NCI-H1436 (cell line): ENCODE results near the gene NPBWR2.

ENCODE experiments used
- DNase-seq: peaks from one replicate; lab custom pipeline; 2025; lab: John Stamatoyannopoulos, UW

The NPBWR2 gene, protein sequence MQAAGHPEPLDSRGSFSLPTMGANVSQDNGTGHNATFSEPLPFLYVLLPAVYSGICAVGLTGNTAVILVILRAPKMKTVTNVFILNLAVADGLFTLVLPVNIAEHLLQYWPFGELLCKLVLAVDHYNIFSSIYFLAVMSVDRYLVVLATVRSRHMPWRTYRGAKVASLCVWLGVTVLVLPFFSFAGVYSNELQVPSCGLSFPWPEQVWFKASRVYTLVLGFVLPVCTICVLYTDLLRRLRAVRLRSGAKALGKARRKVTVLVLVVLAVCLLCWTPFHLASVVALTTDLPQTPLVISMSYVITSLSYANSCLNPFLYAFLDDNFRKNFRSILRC

DNA sequence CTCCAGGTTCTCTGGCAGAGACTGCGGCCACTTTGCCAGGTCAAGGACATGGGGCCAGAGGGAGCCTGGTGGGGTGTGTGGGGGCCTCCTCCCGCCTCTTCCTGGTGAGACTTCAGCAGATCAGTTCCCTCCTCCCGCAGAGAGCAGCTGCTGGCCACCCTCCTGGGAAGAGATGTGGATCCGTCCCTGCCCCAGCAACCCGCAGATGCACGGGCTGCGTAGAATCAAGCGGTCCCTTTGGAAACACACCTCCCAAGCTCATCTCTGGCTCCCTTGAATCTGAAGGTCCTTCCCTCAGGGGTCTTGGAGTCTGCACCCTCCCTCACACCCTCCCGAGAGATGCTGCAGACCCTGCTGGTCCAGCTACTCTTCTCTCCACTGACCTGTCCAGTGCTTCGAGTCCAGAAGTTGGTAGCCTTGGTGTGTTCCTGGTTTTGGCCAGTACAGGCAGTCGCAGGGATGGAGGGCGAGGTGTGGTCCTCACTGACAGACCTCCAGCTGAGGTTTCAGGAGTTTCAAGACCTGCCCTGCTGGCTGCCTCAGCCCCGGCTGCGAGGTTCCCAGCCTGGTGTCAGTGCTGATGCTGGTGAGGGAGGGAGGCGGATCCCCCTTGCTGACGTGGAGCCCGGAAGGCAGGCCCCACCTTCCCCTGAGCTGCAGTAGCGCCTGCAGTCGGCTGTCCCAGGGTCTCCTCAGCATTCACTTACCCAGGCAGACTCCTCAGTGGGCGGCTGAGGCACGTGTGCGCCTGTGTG is at the start of gene NPBWR2:
Gene NPBWR2 (minus strand): TSS at position 585 of the 755 bp plus-strand sequence. CDS start 734 bp downstream, outside the sequence.
- DNase-seq, result no peak

DNA sequence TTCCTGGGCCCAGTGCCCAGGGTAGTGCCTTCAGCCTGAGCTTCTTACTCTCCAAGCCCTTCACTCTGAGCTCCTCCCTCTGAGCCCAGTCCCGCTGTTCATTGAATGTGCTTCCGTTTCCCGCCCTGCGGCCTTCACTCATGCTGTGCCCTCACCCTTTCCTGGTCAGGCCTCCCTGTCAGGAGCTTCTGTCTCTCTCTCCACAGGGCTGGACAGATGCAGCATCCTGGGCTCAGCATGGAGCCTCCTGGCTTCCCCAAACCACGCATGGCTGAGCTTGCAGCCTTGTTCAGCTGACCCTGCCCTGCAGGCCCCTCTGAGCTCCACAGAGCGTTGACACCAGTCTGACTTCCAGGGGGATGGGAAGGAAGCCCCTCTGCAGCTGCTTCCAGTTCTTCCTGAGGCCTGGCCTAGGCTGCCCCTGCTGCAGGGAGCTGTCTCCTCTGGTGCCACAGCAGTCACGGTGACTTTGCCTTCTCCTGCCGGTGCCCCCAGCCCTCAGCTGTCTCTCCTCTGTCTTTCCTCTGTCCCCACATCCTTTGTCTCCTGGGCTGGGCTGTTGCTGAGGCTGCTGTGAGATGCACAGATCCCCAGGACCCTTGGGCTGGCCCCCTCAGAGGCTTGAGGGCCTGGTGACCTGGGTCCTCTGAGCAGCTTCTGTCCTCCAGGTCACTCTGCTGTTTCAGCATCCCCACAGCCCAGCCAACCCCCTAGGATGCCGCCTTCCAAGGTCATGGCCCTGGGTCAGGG is 48.9 kb upstream of the NPBWR2 start:
- no peak for DNase-seq

- DNase-seq, result no peak
Measured at GRCh38 chr20:64155258-64156135, 48.1 kb upstream of the NPBWR2 start.

DNA sequence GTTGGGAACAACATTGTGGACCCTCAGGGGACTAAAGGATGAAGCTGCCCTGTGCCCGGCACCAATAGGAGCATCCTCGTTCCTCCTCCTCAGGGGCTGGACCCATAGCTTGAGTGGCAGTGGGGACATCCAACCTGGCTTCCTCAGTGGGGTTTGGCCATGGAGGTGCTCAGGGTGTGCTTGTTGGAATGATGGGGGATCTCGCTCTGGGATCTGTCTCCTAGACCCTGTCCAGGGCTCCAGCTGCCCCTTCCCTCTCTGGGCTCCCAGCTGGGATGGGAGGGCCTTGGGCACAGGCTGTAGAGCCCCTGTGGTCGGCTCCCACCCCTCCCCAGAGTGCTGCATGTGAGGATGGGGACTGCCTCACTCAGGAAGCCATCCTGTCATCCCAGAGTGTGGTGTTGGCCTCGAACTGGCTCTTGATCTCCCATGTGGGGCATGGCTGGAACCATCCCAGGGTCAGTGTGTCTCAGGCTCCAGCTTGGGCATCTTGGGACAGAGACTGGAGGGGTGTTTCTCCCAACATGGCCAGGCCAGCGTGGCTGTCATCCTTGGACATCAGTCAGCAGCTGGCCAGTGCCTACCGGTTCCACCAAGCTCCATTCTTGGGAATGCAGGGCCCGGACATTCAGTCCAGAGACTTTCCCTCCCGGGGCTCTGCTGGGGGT is 47.4 kb upstream of the NPBWR2 start:
- no peak for DNase-seq

DNA sequence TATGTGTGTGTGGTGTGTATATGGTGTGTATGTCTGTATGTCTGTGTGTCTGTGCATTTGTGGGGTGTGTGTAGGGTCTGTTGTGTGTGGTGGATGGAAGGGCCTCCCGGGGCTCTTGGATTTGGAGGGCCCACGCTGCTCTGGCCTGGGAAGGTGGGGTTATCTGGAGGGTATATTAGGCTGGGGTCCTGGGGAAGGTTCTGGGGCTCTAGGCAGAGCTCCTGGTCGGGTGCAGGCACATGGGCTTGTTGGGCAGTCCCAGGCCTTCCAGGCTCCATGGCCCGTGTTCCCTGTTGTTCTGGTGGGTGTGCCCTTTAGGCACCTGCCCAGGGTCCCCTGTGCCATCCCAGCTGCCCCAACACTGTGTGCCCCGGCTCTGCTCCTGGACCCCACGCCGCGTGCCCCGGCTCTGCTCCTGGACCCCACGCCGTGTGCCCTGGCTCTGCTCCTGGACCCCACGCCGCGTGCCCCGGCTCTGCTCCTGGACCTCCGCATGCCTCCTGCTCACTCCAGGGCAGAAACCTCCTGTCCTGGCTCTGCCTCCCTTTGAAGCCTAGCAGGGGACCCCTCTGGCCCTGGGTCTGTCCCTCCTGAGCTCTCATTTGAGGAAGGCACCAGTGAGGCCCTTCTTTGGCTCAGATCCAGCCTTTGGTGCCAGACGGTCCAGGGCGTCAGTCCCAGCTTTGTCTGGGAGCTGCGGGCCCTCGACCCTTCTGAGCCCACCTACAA is 46.7 kb upstream of the NPBWR2 start:
- DNase-seq, result no peak

GRCh38 chr20:64153410-64153809 is 46.0 kb upstream of the NPBWR2 start:
- no peak for DNase-seq

DNA sequence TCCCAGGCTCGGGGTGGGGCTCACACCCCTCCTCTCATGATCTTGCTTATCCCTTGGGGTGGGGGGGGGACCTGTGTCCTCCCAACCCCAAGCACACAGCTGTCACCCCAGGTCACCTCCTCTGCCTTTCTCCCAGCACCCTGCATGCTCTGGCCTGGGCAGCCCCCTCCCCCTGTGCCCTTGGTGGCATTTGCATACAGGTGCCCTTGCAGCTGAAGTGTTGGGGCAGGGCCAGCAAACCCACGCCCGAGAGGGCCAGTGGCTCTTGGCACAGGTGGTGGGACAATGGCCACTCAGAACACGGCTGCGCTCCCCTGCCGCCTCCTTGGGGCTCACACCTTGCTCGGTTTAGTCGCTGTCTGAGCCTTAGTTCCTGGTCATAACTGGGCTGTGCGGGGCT is 45.5 kb upstream of the NPBWR2 start:
- DNase-seq, result peak; percentile 88

GRCh38 chr20:64151633-64152530 is 44.5 kb upstream of the NPBWR2 start:
- DNase-seq, result no peak

DNA sequence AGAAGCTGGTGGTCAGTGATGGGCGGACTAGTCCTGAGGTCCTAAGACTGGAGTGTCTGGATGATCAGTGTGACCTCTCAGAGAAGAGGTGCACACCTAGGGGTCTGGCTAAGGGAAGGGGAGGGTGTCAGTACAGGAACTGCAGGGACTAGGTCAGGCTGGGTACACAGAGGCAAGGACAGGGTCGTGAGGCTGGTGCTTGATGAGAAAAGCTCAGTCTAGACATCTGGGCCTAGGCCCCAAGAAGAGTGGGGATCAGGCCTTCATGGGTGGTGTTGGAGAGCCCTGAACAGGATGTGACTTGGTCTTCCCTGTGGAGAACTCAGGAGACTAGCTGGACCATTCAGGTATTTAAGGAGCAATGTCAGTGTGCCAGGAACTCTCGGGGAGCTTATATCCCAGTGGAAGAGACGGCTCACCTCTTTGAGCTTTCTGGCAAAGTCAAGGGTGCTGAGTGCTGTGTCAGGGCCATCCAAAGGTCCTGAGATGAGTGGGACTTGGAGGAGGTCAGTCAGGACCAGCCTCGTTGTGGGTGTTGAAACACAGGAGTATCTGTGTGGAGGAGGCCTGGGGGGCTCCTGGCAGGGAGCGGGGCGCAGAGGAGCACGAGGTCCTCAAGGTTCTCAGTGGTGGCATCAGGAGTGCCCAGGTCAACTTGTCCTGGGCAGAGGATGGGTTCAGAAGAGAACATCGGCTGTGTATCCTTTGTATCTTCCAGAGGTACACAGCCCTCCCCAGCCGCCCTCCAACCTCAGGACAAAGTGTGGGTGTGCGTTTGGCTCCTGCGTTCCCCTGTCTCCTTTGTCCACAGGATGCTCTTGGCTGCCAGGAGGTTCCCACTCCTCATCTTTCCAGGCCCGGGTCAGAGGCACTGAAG is 43.6 kb upstream of the NPBWR2 start:
- DNase-seq, result no peak

DNA sequence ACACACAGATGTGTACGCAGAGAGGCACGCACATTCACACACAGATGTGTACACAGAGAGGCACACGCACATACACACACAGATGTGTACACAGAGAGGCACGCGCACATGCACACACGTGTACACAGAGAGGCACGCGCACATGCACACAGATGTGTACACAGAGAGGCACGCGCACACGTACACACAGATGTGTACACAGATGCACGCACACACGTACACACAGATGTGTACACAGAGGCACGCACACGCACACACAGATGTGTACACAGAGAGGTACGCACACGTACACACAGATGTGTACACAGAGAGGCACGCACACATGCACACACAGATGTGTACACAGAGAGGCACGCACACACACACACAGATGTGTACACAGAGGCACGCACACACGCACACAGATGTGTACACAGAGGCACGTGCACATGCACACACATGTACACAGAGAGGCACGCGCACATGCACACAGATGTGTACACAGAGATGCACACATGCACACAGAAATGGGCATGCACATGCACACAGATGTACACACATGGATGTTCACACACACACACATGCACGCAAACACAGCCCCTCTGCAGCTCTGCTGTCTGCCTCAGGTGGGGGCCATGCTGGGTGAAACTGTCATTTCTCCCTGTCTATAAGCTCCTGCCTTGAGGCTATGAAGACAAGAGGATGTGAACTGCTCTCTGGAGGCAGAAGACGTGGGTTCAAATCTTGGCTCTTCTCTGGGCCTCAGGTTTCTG is 42.6 kb upstream of the NPBWR2 start:
- DNase-seq, result no peak

DNA sequence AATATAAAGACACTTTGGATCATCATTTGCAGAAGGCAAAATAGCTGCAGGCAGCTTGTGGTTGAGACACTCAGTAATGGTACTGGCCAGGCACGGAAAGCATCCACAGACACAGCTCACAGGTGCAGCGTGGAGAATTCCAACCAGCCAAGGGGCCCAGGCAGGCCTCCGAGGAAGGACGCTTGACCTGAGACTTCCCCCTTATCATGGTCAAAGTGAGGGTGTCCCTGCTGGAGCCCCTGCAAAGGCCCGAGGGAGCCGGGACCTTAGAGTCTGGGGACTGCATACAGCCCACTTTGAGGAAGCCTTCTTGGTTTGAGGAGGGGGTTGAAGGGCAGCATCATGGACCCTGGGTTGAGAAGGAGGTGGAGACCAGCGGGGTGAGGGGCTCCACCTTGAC is 41.8 kb upstream of the NPBWR2 start:
- no peak for DNase-seq

DNA sequence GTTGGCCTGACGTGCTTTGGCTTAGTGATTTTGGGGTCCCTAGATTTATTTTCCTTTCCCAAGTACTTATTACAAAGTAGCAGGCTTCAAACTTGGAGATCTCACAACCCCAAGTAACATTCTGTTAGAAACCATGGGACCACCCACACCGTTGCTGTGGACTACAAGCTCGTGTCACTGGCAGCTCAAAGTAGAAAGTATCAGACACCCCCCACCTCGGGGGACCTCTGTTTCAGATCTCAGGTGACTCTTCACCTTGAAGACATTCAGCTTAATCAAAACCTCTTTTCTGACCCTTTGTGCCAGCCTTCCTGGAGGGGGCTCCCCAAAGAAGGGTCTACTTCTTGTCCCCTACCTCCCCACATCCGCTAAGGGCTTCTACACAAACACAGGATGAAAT is 41.2 kb upstream of the NPBWR2 start:
- DNase-seq, result no peak

DNA sequence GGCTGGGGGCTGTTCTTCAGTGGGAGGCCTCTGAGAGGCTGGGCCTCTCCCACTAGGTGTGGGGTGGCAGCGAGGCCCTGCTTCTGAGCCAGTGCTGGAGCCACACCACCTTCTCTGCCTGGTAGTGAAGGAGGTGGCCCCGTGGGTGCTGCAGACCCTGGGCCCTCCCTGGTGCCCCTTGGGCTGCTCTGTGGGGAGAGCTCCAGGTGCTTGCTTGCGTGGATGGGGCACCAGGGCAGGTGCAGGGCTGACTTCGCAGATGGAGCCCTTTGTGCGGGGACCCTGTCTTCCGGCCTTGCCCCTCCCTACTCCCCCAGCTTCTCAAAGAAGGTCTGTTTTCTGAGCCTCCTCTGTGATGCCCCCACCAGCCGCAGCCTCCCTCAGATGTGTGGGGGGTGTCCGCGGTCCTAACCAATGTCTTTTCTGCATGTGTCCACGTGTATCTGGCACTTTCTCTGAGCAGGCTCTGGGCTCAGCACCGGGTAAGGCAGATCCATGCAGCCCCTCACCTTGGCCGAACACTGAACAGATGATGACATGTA is 39.6 kb upstream of the NPBWR2 start:
- no peak for DNase-seq

DNA sequence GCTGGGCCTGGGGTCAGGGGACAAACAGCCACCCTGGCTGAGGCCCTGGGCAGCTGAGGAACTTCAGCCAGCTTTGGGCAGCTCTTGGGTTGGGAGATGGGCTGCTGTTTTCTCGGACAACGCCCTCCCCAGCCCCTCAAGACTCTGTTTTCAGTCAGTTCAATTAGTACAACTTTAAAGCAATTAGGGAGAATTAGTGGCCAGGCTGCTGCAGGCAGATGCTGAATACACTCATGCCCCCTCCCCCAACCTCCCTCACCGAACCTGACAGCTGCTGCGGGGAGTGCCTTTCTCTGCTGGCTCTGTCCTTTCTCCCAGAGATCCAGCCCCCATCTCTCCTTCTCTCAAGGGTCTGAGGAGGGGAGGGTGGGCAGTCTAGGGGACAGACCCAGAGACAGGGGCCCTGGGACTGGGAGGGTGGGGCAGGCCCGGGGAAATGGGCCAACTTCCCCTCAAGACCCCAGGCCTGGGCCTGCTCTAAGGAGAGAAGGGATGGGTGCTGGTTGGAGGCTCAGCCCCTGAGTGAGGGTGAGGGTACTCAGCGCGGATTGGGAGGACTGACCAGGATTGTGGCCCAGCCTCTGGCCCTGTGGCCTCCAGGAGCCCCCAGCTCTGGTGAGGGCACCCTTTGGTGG is 39.1 kb upstream of the NPBWR2 start:
- peak; percentile 67 for DNase-seq

DNA sequence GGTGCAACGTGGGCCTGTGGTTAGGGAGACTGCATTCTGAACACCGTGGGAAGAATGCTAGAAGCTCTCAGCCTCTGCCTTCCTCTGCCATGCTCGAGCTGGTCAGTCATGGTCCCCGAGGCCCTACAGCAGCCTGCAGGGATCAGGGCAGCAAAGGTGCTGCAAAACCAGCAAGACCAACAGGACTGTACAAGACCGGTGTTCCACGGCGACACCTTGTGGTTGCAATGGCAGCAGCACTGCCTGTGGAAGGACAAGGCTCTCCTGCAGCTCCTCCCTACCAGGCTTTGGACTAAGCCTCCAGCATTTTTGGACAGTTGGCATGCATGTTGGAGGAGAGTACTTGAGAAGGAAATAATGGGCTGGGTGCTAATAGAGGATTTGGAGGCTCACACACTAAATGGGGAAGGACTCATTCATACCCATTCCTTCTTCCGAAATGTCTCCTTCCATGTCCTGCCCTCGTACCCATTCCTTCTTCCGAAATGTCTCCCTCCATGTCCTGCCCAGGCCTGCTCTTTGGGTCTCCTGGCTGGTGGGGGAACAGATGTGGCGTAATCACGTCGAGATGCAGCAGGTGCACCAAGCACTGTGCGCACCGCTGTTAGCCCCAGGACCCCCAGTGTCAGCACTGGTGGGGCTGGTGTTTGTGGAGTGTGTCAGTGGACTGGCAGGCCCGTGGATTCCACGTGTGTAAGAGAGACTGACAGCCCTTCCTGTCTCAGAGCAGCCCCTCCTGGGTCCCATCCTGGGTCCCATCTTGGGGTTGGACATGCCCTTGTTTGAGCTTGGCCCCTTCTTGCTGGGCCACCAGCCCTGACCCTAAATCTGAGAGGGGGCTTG is 38.3 kb upstream of the NPBWR2 start:
- DNase-seq, result no peak
